ENCODE measurements around the gene WSB1. TPM values are rescaled to one million over a fixed set of nuclear protein-coding genes. Genes with fewer than 3 reads are reported as not detected.
A peak's percentile ranks its signal among the peaks of the same experiment; 100 is the strongest.

WSB1 gene
- total and polyA plus RNA-seq, 12 donors: 42.5 to 125 (median 60.5) TPM

- Histone ChIP-seq H3K4me3 (peak overlapping the region in 9 of 10 donors; percentile 49 to 75 (median 61)), H3K36me3 (no peaks in the 10 kb centered on the region), H3K4me1 (peaks cover 9 to 39% (median 24%) of the 10 kb centered on the region in 9 donors), H3K27me3 (no peaks in the 10 kb centered on the region), H3K9me3 (no peaks in the 10 kb centered on the region), H3K27ac (peak overlapping the region; percentile 40 to 98 (median 92))
- intact Hi-C loops (cut with DNase I): loop anchor here in 9 of 10 donors (1.0 to 10.0 kb wide), 18 partner anchors 25 to 301 kb away; partner anchors contain the start of gene KSR1 (in 2 of the 9)
- ATAC-seq (peak in 3 of 8 donors; percentile 1 to 2 (median 1)), DNase-seq (peak in 1 of 2 donors; percentile 18)
- peak in 5 of 9 donors; percentile 10 to 39 (median 28) for TF ChIP-seq CTCF (IDR thresholded peaks at IDR 0.05)
- 16 to 18% methylated on average over 19 of the region's 19 CpGs for WGBS, 2 donors
These were observed 60.2 kb downstream of the WSB1 start for GRCh38 chr17:27354051-27354490.

GRCh38 chr17:27354491-27355081, 60.7 kb downstream of the WSB1 start:
- no peak for ATAC-seq

GRCh38 chr17:27355419-27355818, 61.5 kb downstream of the WSB1 start:
- H3K4me1 ChIP-seq: peaks cover 9 to 39% (median 24%) of the 10 kb centered on the region in 9 donors
- no peak overlapping the region for H3K4me3 ChIP-seq
- no peak for TF ChIP-seq CTCF (IDR thresholded peaks at IDR 0.05)
- no peaks in the 10 kb centered on the region for H3K9me3 ChIP-seq
- H3K27ac ChIP-seq: no peak overlapping the region
- no peak for ATAC-seq
- 79 to 85% methylated on average over 4 of the region's 4 CpGs for WGBS, 2 donors
- no peaks in the 10 kb centered on the region for H3K27me3 ChIP-seq
- H3K36me3 ChIP-seq: no peaks in the 10 kb centered on the region
- intact Hi-C loops (cut with DNase I): loop anchor here in 7 of 10 donors (2.0 to 10.0 kb wide), 11 partner anchors 23 to 299 kb away; partner anchors contain the start of gene KSR1 (in 1 of the 7)
- DNase-seq: no peak

More at GRCh38 chr17:27354491-27355081, 60.7 kb downstream of the WSB1 start:
- Histone ChIP-seq H3K36me3 (no peaks in the 10 kb centered on the region), H3K4me1 (peaks cover 9 to 39% (median 24%) of the 10 kb centered on the region in 9 donors), H3K27me3 (no peaks in the 10 kb centered on the region), H3K27ac (peak overlapping the region in 9 of 10 donors; percentile 60 to 98 (median 93)), H3K4me3 (peak overlapping the region in 5 of 10 donors; percentile 53 to 75 (median 67)), H3K9me3 (no peaks in the 10 kb centered on the region)
- WGBS, 2 donors: 72 to 78% methylated on average over 8 of the region's 8 CpGs
- no peak for DNase-seq
- intact Hi-C loops (cut with DNase I): loop anchor here (1.0 to 10.0 kb wide), 20 partner anchors 24 to 300 kb away; partner anchors contain the start of gene KSR1 (in 2 of the 10)
- TF ChIP-seq CTCF (IDR thresholded peaks at IDR 0.05): no peak

GRCh38 chr17:27356091-27356705, 62.3 kb downstream of the WSB1 start:
- H3K36me3 ChIP-seq: no peaks in the 10 kb centered on the region
- no peak for TF ChIP-seq CTCF (IDR thresholded peaks at IDR 0.05)
- H3K27me3 ChIP-seq: no peaks in the 10 kb centered on the region
- no peak for ATAC-seq
- H3K4me3 ChIP-seq: no peak overlapping the region
- H3K27ac ChIP-seq: no peak overlapping the region
- DNase-seq: no peak
- peaks cover 9 to 36% (median 24%) of the 10 kb centered on the region in 9 donors for H3K4me1 ChIP-seq
- intact Hi-C loops (cut with DNase I): loop anchor here in 6 of 10 donors (5.0 to 10.0 kb wide), 8 partner anchors 41 to 299 kb away; partner anchors contain the start of gene KSR1 (in 1 of the 6)
- H3K9me3 ChIP-seq: no peaks in the 10 kb centered on the region
- 88 to 92% methylated on average over 8 of the region's 8 CpGs for WGBS, 2 donors
